HG03159 (cell line): ENCODE results near the gene MRPL54.
A peak's percentile ranks its signal among the peaks of the same experiment; 100 is the strongest.
"Not testable (repeated sequence)": the region's sequence is repeated elsewhere in the genome, so short reads cannot be mapped to it uniquely, and the experiment has no call there.

Source experiments
- ATAC-seq: cut with Tn5 transposase; IDR thresholded peaks from one replicate; pipeline ENCODE4 v1.9.1; 2021; ENCODE audit warnings: mild to moderate bottlenecking, moderate library complexity; ENCODE audit not compliant: unreplicated experiment

Gene MRPL54

DNA sequence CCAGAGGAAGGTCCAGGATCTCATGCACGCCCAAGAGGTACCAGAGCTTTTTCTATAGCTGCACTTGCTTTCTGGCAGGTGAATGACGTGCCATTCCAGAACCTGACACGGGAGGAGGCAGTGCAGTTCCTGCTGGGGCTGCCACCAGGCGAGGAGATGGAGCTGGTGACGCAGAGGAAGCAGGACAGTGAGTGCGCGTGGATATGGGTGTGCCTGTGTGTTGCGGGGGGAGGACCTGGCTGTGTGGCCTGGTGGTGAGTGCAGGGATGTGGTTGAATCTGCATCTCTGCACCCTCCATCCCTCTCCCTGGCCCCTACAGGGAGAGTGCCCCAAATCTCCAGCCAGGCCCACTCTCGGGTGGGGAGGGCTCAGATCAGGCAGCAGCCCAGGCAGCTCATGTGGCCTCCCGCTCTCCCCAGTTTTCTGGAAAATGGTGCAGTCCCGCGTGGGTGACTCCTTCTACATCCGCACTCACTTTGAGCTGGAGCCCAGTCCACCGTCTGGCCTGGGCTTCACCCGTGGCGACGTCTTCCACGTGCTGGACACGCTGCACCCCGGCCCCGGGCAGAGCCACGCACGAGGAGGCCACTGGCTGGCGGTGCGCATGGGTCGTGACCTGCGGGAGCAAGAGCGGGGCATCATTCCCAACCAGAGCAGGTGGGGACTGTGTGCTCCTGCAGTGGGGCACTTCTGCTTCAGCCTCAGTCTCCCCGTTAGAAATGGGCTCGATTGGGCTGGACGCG, 23.8 kb upstream of the MRPL54 start:
- no peak for ATAC-seq

DNA sequence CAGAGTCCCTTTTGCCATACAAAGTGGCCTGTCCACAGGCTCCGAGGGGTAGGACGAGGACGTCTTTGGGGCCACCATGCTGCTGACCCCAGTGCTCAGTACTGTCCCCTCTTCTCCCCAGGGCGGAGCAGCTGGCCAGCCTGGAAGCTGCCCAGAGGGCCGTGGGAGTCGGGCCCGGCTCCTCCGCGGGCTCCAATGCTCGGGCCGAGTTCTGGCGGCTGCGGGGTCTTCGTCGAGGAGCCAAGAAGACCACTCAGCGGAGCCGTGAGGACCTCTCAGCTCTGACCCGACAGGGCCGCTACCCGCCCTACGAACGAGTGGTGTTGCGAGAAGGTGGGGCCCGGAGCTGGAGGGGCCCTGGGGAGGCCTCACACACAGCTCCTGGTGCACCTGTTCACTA, 22.1 kb upstream of the MRPL54 start:
- ATAC-seq, result no peak

DNA sequence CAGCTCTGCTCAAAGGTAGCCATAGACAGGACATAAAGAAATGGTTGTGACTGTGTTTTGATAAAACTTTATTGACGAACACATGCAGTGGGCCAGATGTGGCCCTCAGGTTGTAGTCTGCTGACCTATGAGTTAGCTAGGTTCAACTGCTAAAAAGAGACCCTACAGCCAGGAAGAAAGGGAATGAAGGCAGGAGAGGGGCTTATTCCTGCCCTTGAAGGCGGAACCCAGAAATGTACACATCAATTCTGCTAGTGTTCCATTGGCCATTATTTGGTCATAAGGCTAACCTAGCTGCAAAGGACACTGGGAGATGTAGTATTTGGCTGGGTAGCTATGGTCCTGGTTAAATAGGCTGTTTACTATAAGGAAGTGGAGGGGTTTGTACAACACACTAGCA, 19.0 kb upstream of the MRPL54 start:
- ATAC-seq, result no peak

- no peak for ATAC-seq
Observed at GRCh38 chr19:3745363-3746045, 17.0 kb upstream of the MRPL54 start.

GRCh38 chr19:3746371-3747056, 16.0 kb upstream of the MRPL54 start:
- no peak for ATAC-seq

- ATAC-seq, result no peak
Observed at GRCh38 chr19:3748965-3749364, 13.5 kb upstream of the MRPL54 start.

GRCh38 chr19:3750211-3750610, 12.3 kb upstream of the MRPL54 start:
- no peak for ATAC-seq

- no peak for ATAC-seq
Observed at GRCh38 chr19:3751236-3751635, 11.2 kb upstream of the MRPL54 start.

GRCh38 chr19:3752492-3752891, 10.0 kb upstream of the MRPL54 start:
- ATAC-seq, result no peak

- no peak for ATAC-seq
Observed at GRCh38 chr19:3753631-3754410, 8.7 kb upstream of the MRPL54 start.

DNA sequence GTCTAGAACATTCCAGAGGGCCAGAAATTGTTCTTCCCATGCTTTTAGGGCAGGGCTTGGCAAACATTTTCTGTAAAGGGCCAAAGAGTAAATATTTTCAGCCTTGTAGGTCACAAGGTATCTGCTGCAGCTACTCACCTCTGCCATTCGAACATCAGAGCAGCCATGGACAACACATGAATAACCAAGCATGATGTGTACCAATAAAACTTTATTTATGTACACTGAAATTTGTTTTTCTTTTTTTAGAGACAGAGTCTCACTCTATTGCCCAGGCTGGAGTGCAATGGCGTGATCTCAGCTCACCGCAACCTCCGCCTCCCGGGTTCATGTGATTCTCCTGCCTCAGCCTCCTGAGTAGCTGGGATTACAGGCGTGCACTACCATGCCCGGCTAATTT, 4.8 kb upstream of the MRPL54 start:
- not testable (repeated sequence) for ATAC-seq

GRCh38 chr19:3758297-3758696, 4.2 kb upstream of the MRPL54 start:
- not testable (repeated sequence) for ATAC-seq

DNA sequence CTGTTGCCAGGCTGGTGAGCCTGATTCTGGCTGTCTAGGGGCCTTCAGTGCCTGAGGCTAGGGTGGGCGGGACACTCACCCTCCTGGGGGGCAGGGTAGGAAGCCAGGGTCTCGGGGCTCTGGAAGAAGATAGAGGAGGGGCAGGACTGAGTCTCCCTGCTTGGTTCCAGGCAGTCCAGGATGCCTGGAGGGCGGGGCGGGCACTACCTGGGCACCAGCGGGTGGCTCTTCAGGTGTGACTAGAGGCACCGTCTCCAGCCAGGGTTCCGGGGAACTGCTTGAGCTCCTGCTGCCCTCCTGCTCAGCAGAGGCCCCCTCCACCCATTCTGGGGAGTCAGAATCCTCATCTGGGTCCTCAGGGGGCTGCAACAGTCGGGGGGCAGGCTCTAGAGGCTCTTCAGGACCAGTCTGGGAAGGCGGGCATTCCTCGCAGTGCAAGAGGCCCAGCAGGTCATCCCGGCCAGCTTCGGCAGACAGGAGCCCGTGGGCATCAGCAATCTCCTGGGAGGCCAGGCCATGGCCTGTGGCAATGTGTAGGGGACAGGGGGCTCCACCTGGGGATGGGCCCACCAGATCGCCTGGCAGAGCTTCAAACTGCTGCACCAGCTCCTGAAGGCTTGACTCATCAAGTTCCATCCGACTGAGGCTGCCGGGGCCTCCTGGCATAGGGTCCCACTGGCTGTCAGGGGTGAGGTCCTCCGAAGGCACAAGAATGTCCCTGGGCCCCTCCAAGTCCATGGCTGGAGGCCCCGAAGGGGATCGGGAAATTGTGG, 2.8 kb upstream of the MRPL54 start:
- no peak for ATAC-seq

DNA sequence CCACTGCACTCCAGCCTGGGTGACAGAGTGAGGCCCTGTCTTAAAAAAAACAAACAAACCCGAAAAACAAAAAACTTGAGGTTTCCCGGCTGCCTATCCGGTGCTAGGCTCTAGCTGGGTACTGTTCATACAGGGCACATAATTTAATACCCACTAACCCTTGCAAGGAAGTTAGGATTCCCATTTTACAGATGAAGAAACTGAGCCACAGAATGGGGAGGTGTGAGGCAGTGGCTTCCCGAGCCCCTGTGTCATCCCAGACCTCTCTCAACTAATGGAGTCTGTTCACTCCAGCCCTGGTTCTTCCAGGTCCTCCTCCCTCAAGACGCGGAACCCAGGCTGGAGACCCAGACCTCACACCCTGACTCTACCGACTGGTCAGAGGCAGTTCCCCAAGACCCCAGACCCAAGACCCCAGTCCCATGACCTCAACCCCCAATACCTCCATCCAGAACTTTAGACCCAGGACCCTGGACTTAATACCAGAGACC, 1.6 kb upstream of the MRPL54 start:
- ATAC-seq, result no peak

DNA sequence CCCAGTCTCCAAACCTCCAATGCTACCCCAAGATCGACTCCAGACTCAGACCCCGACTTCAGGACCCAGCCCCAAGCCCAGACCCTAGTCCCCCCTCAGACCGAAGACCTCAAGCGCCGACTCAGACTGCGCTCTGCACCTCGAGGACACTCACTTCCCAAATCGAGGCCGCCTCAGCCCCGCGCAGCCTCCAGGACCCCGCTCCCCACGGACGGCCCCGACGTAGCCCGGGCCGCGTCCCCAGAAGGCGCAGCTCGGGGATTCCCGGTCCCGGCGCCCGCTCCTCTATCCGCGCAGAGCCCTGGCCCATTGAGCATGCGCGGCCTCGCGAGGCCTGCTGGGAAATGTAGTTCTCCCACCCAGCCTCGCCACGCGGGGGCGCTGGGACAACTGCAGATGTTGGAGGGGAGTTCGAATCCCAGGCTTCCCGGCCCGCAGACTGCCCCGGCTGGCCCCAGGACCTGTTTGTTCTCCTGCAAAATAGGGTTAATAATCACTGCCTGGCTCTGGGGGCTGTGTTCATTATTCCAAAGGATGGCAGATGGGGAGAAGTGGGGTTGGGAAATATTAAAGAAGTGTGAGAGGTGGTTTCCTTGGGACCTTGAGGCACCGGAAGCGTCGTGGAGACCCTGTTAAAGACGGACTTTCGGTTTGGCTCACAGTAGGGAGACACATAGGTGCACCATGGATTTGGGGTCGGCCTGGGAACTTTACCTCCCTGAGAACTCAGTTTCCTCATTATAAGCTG, 926 bp upstream of the MRPL54 start, which contains the start of gene APBA3:
Gene APBA3, minus strand, starts transcription at position 311 of the 748 bp plus-strand sequence. CDS start 1,428 bp downstream, outside the sequence.
- ATAC-seq, result peak; percentile 38

GRCh38 chr19:3762130-3762473, 380 bp upstream of the MRPL54 start:
- no peak for ATAC-seq

- ATAC-seq, result no peak
Observed at GRCh38 chr19:3765121-3765520, 2.6 kb downstream of the MRPL54 start.

- ATAC-seq, result not testable (repeated sequence)
Observed at GRCh38 chr19:3765757-3766156, 3.3 kb downstream of the MRPL54 start.

GRCh38 chr19:3766520-3766919, 4.0 kb downstream of the MRPL54 start:
- ATAC-seq, result no peak

DNA sequence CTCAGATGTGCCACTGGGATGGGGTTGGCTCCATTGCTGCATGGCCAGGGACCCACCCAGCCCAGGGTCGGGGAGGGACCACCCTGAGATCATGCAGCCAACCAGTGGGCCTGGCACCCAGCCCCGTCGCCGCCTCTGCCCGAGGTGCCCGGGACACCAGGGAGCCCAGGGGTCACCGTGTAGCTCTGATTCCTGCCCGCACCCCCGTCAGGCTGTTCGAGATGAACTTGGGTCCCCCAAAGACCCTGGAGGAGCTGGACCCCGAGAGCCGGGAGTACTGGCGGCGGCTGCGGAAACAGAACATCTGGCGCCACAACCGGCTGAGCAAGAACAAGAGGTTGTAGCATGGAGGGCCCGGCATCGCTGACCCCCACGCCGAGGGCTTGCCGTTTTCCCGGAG, 4.6 kb downstream of the MRPL54 start:
- ATAC-seq, result no peak
